ENCODE results near the gene AHRR. TPM values are rescaled to one million over a fixed set of nuclear protein-coding genes. Genes with fewer than 3 reads are reported as not detected.

Gene AHRR
- total and polyA plus RNA-seq, 2 donors (not counting 1 experiment from before 2014, with no cell fraction given): 11.3 to 26.4 TPM

GRCh38 chr5:367358-368130 lies 46.0 kb downstream of the AHRR start:
- H3K27ac ChIP-seq (ENCODE audit: insufficient read depth, low read length): peak overlapping the region; percentile 92
- no peaks in the 10 kb centered on the region for H4K20me1 ChIP-seq (ENCODE audit: control insufficient read depth, extremely low read depth, insufficient read depth, low read length)
- peaks cover 30% of the 10 kb centered on the region for H3K4me1 ChIP-seq (ENCODE audit: control insufficient read depth, extremely low read depth, insufficient read depth, low read length)
- H3K4me3 ChIP-seq (replicated peaks in 1 of 4; ENCODE audit: control extremely low read depth in 1 of 4, insufficient read depth in 1 of 4, low read depth in 3 of 4, low read length in 4 of 4): no peak overlapping the region
- TF ChIP-seq CTCF (conservative IDR thresholded peaks at IDR 0.05 in 1 of 2, IDR thresholded peaks at IDR 0.05 in 1 of 2; ENCODE audit: low read depth in 1 of 2, low read length in 2 of 2): no peak
- TF ChIP-seq EZH2 (IDR thresholded peaks at IDR 0.05; ENCODE audit: low read length, missing control alignments): no peak
- peaks cover 14% of the 10 kb centered on the region for H3K79me2 ChIP-seq (ENCODE audit: control insufficient read depth, insufficient read depth, low read length)
- peak in 1 of 2 donors; percentile 28 for DNase-seq (ENCODE audit: low read depth in 2 of 2)
- H3K4me2 ChIP-seq (ENCODE audit: extremely low read depth, insufficient read depth, low read length): no peak overlapping the region
- H3K9me3 ChIP-seq (ENCODE audit: control insufficient read depth, insufficient read depth, low read depth, low read length): no peaks in the 10 kb centered on the region
- no peak overlapping the region for H2AFZ ChIP-seq (ENCODE audit: low read length)
- peaks cover 5% of the 10 kb centered on the region for H3K36me3 ChIP-seq (ENCODE audit: control insufficient read depth, insufficient read depth, low read length)
- peak overlapping the region; percentile 68 for H3K9ac ChIP-seq (ENCODE audit: insufficient read depth, low read length)
- no peaks in the 10 kb centered on the region for H3K27me3 ChIP-seq (ENCODE audit: control insufficient read depth, insufficient read depth, low read length)

- Histone ChIP-seq H3K36me3 (ENCODE audit: control insufficient read depth, insufficient read depth, low read length) (peaks cover 9% of the 10 kb centered on the region), H4K20me1 (ENCODE audit: control insufficient read depth, extremely low read depth, insufficient read depth, low read length) (no peaks in the 10 kb centered on the region), H2AFZ (ENCODE audit: low read length) (no peak overlapping the region), H3K27ac (ENCODE audit: insufficient read depth, low read length) (peak overlapping the region; percentile 92), H3K4me1 (ENCODE audit: control insufficient read depth, extremely low read depth, insufficient read depth, low read length) (peaks cover 39% of the 10 kb centered on the region), H3K9me3 (ENCODE audit: control insufficient read depth, insufficient read depth, low read depth, low read length) (no peaks in the 10 kb centered on the region), H3K4me2 (ENCODE audit: extremely low read depth, insufficient read depth, low read length) (peak overlapping the region; percentile 49), H3K79me2 (ENCODE audit: control insufficient read depth, insufficient read depth, low read length) (peaks cover 18% of the 10 kb centered on the region), H3K4me3 (replicated peaks in 1 of 4; ENCODE audit: control extremely low read depth in 1 of 4, insufficient read depth in 1 of 4, low read depth in 3 of 4, low read length in 4 of 4) (no peak overlapping the region), H3K9ac (ENCODE audit: insufficient read depth, low read length) (peak overlapping the region; percentile 70), H3K27me3 (ENCODE audit: control insufficient read depth, insufficient read depth, low read length) (no peaks in the 10 kb centered on the region)
- peak; percentile 81 to 88 for DNase-seq (ENCODE audit: low read depth in 2 of 2)
- TF ChIP-seq CTCF (conservative IDR thresholded peaks at IDR 0.05 in 1 of 2, IDR thresholded peaks at IDR 0.05 in 1 of 2; ENCODE audit: low read depth in 1 of 2, low read length in 2 of 2): no peak
- TF ChIP-seq EZH2 (IDR thresholded peaks at IDR 0.05; ENCODE audit: low read length, missing control alignments): no peak
Observed at GRCh38 chr5:368183-369084, 46.9 kb downstream of the AHRR start.

Measured in fibroblast of lung (primary cell).